Vagina (tissue), 2 donors: ENCODE data around the gene ASCL1.

Source experiments
- POLR2A ChIP-seq, 2 donors: fragments of 450-650 bp; IDR thresholded peaks; one replicate each; pipeline ENCODE4 v1.6.1; 2017; ENCODE audit warnings: antibody characterized with exemption in 2 of 2, mild to moderate bottlenecking in 2 of 2, moderate library complexity in 2 of 2
- TF ChIP-seq, protein P1 (sequence below), 3 experiments: fragments of 450-650 bp in 2 of 3; fragments of 200-600 bp in 1 of 3; sonication (generic) in 1 of 3; IDR thresholded peaks; one replicate each; pipeline ENCODE4 v1.5.1; 2017 to 2019; ENCODE audit warnings: antibody characterized with exemption in 3 of 3, mild to moderate bottlenecking in 2 of 3, moderate library complexity in 2 of 3

DNA sequence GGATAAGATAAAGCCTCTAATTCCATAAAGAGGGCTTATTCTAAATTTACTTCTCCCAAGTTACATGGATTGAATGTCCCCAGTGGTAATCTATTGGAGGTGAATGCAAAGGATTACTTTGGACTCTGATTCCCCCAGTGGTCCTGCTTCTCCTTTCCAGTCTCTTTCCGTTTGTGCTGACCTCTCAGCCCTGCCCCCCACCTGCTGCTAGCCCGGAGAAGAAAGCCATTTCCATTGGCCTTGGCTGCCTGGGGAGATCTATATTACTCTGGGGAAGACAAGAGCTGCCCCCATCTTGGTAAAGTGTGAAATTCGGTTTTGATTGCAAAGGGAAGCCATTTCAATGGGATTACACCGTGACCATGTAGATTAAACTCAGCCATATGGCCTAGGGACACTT lies 13.3 kb downstream of the ASCL1 start:
- TF ChIP-seq, protein P1, sequence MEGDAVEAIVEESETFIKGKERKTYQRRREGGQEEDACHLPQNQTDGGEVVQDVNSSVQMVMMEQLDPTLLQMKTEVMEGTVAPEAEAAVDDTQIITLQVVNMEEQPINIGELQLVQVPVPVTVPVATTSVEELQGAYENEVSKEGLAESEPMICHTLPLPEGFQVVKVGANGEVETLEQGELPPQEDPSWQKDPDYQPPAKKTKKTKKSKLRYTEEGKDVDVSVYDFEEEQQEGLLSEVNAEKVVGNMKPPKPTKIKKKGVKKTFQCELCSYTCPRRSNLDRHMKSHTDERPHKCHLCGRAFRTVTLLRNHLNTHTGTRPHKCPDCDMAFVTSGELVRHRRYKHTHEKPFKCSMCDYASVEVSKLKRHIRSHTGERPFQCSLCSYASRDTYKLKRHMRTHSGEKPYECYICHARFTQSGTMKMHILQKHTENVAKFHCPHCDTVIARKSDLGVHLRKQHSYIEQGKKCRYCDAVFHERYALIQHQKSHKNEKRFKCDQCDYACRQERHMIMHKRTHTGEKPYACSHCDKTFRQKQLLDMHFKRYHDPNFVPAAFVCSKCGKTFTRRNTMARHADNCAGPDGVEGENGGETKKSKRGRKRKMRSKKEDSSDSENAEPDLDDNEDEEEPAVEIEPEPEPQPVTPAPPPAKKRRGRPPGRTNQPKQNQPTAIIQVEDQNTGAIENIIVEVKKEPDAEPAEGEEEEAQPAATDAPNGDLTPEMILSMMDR (IDR thresholded peaks at IDR 0.05): no peak
- TF ChIP-seq POLR2A (IDR thresholded peaks at IDR 0.05): no peak
